ENCODE measurements around the gene SH2D3C.

SH2D3C gene

GRCh38 chr9:127763918-127764384 lies 14.5 kb downstream of the SH2D3C start:
- H3K4ac ChIP-seq (ENCODE audit: low read depth, low read length), result no peak overlapping the region
- no peak overlapping the region for H3K4me2 ChIP-seq (ENCODE audit: low read length)
- H3K23ac ChIP-seq (ENCODE audit: low read length), result no peak overlapping the region
- H3K14ac ChIP-seq (ENCODE audit: low read length), result no peak overlapping the region
- peak in 1 of 2 donors; percentile 17 for DNase-seq
- H3K9ac ChIP-seq (ENCODE audit: low read length), result no peak overlapping the region
- no CpG with 5 or more reads among the region's 7 CpGs for WGBS (ENCODE audit: extremely low coverage, insufficient coverage, insufficient read length)
- no peaks in the 10 kb centered on the region for H3K79me2 ChIP-seq (ENCODE audit: control insufficient read depth, insufficient read depth, low read length, poor library complexity)
- no peaks in the 10 kb centered on the region for H3K27me3 ChIP-seq (ENCODE audit: insufficient read depth, low read length)
- H2AFZ ChIP-seq (ENCODE audit: insufficient read depth, low read length, poor library complexity), result no peak overlapping the region
- no peak overlapping the region for H4K91ac ChIP-seq (ENCODE audit: low read depth, low read length)
- H3K79me1 ChIP-seq (ENCODE audit: low read length), result peaks cover 2% of the 10 kb centered on the region
- no peak overlapping the region for H2BK5ac ChIP-seq (ENCODE audit: low read depth, low read length, poor library complexity)
- H3K4me3 ChIP-seq (ENCODE audit: low read depth, low read length), result no peak overlapping the region
- H3K9me3 ChIP-seq (ENCODE audit: insufficient read depth, low read depth, low read length), result no peaks in the 10 kb centered on the region
- no peaks in the 10 kb centered on the region for H3K36me3 ChIP-seq (ENCODE audit: control insufficient read depth in 1 of 2, insufficient read depth in 2 of 2, low read length in 2 of 2)
- no peak overlapping the region for H2BK120ac ChIP-seq (ENCODE audit: insufficient read depth, low read length, poor library complexity)
- no peak overlapping the region for H2BK12ac ChIP-seq (ENCODE audit: low read length)
- no peak overlapping the region for H3K18ac ChIP-seq (ENCODE audit: low read length)
- H2AK5ac ChIP-seq (ENCODE audit: low read length), result no peak overlapping the region
- H4K12ac ChIP-seq (ENCODE audit: low read depth, low read length), result no peak overlapping the region
- no peak overlapping the region for H4K8ac ChIP-seq (ENCODE audit: low read depth, low read length)
- no peak overlapping the region for H3K27ac ChIP-seq (ENCODE audit: low read depth, low read length)
- H3K4me1 ChIP-seq (ENCODE audit: control insufficient read depth in 1 of 2, insufficient read depth in 2 of 2, low read length in 2 of 2), result peaks cover 10 to 14% of the 10 kb centered on the region in 2 experiments

GRCh38 chr9:127762111-127762676 lies 16.3 kb downstream of the SH2D3C start:
- Histone ChIP-seq H3K4me3 (ENCODE audit: low read depth, low read length) (no peak overlapping the region), H2BK120ac (ENCODE audit: insufficient read depth, low read length, poor library complexity) (no peak overlapping the region), H4K91ac (ENCODE audit: low read depth, low read length) (no peak overlapping the region), H3K27me3 (ENCODE audit: insufficient read depth, low read length) (no peaks in the 10 kb centered on the region), H3K36me3 (ENCODE audit: control insufficient read depth in 1 of 2, insufficient read depth in 2 of 2, low read length in 2 of 2) (no peaks in the 10 kb centered on the region), H3K4me1 (ENCODE audit: control insufficient read depth in 1 of 2, insufficient read depth in 2 of 2, low read length in 2 of 2) (peaks cover 6 to 10% of the 10 kb centered on the region in 2 experiments), H3K18ac (ENCODE audit: low read length) (no peak overlapping the region), H4K12ac (ENCODE audit: low read depth, low read length) (no peak overlapping the region), H2AK5ac (ENCODE audit: low read length) (no peak overlapping the region), H3K79me1 (ENCODE audit: low read length) (peaks cover 2% of the 10 kb centered on the region), H2BK5ac (ENCODE audit: low read depth, low read length, poor library complexity) (no peak overlapping the region), H2BK12ac (ENCODE audit: low read length) (no peak overlapping the region), H3K27ac (ENCODE audit: low read depth, low read length) (no peak overlapping the region), H2AFZ (ENCODE audit: insufficient read depth, low read length, poor library complexity) (no peak overlapping the region), H4K8ac (ENCODE audit: low read depth, low read length) (no peak overlapping the region), H3K9me3 (ENCODE audit: insufficient read depth, low read depth, low read length) (no peaks in the 10 kb centered on the region), H3K14ac (ENCODE audit: low read length) (no peak overlapping the region), H3K79me2 (ENCODE audit: control insufficient read depth, insufficient read depth, low read length, poor library complexity) (no peaks in the 10 kb centered on the region), H3K4me2 (ENCODE audit: low read length) (no peak overlapping the region), H3K9ac (ENCODE audit: low read length) (no peak overlapping the region), H3K23ac (ENCODE audit: low read length) (no peak overlapping the region), H3K4ac (ENCODE audit: low read depth, low read length) (no peak overlapping the region)
- WGBS (ENCODE audit: extremely low coverage, insufficient coverage, insufficient read length), result no CpG with 5 or more reads among the region's 16 CpGs
- no peak for DNase-seq

GRCh38 chr9:127761491-127761956 lies 16.9 kb downstream of the SH2D3C start:
- no peak overlapping the region for H2BK5ac ChIP-seq (ENCODE audit: low read depth, low read length, poor library complexity)
- no peak overlapping the region for H2AK5ac ChIP-seq (ENCODE audit: low read length)
- H3K14ac ChIP-seq (ENCODE audit: low read length), result no peak overlapping the region
- no peak overlapping the region for H2BK120ac ChIP-seq (ENCODE audit: insufficient read depth, low read length, poor library complexity)
- no peak overlapping the region for H4K91ac ChIP-seq (ENCODE audit: low read depth, low read length)
- H3K4me2 ChIP-seq (ENCODE audit: low read length), result no peak overlapping the region
- no peaks in the 10 kb centered on the region for H3K9me3 ChIP-seq (ENCODE audit: insufficient read depth, low read depth, low read length)
- H3K23ac ChIP-seq (ENCODE audit: low read length), result no peak overlapping the region
- H3K4ac ChIP-seq (ENCODE audit: low read depth, low read length), result no peak overlapping the region
- no peak overlapping the region for H4K8ac ChIP-seq (ENCODE audit: low read depth, low read length)
- H2BK12ac ChIP-seq (ENCODE audit: low read length), result no peak overlapping the region
- no peaks in the 10 kb centered on the region for H3K79me2 ChIP-seq (ENCODE audit: control insufficient read depth, insufficient read depth, low read length, poor library complexity)
- peaks cover 6 to 10% of the 10 kb centered on the region in 2 experiments for H3K4me1 ChIP-seq (ENCODE audit: control insufficient read depth in 1 of 2, insufficient read depth in 2 of 2, low read length in 2 of 2)
- H3K27me3 ChIP-seq (ENCODE audit: insufficient read depth, low read length), result no peaks in the 10 kb centered on the region
- H3K18ac ChIP-seq (ENCODE audit: low read length), result no peak overlapping the region
- no peak overlapping the region for H2AFZ ChIP-seq (ENCODE audit: insufficient read depth, low read length, poor library complexity)
- H3K27ac ChIP-seq (ENCODE audit: low read depth, low read length), result no peak overlapping the region
- DNase-seq, result no peak
- H3K36me3 ChIP-seq (ENCODE audit: control insufficient read depth in 1 of 2, insufficient read depth in 2 of 2, low read length in 2 of 2), result no peaks in the 10 kb centered on the region
- WGBS (ENCODE audit: extremely low coverage, insufficient coverage, insufficient read length), result no CpG with 5 or more reads among the region's 5 CpGs
- H3K79me1 ChIP-seq (ENCODE audit: low read length), result peaks cover 2% of the 10 kb centered on the region
- no peak overlapping the region for H3K4me3 ChIP-seq (ENCODE audit: low read depth, low read length)
- no peak overlapping the region for H4K12ac ChIP-seq (ENCODE audit: low read depth, low read length)
- no peak overlapping the region for H3K9ac ChIP-seq (ENCODE audit: low read length)

- H3K36me3 ChIP-seq (ENCODE audit: control insufficient read depth in 1 of 2, insufficient read depth in 2 of 2, low read length in 2 of 2), result no peaks in the 10 kb centered on the region
- H3K9ac ChIP-seq (ENCODE audit: low read length), result no peak overlapping the region
- WGBS (ENCODE audit: extremely low coverage, insufficient coverage, insufficient read length), result no CpG with 5 or more reads among the region's 5 CpGs
- no peaks in the 10 kb centered on the region for H3K79me2 ChIP-seq (ENCODE audit: control insufficient read depth, insufficient read depth, low read length, poor library complexity)
- H2AFZ ChIP-seq (ENCODE audit: insufficient read depth, low read length, poor library complexity), result no peak overlapping the region
- no peak overlapping the region for H3K4me3 ChIP-seq (ENCODE audit: low read depth, low read length)
- H3K4me2 ChIP-seq (ENCODE audit: low read length), result no peak overlapping the region
- no peak overlapping the region for H2AK5ac ChIP-seq (ENCODE audit: low read length)
- H4K8ac ChIP-seq (ENCODE audit: low read depth, low read length), result no peak overlapping the region
- no peak overlapping the region for H2BK12ac ChIP-seq (ENCODE audit: low read length)
- no peak overlapping the region for H3K18ac ChIP-seq (ENCODE audit: low read length)
- H2BK5ac ChIP-seq (ENCODE audit: low read depth, low read length, poor library complexity), result no peak overlapping the region
- no peaks in the 10 kb centered on the region for H3K9me3 ChIP-seq (ENCODE audit: insufficient read depth, low read depth, low read length)
- DNase-seq, result no peak
- no peak overlapping the region for H3K4ac ChIP-seq (ENCODE audit: low read depth, low read length)
- no peak overlapping the region for H4K12ac ChIP-seq (ENCODE audit: low read depth, low read length)
- no peak overlapping the region for H2BK120ac ChIP-seq (ENCODE audit: insufficient read depth, low read length, poor library complexity)
- peaks cover 2% of the 10 kb centered on the region for H3K79me1 ChIP-seq (ENCODE audit: low read length)
- no peak overlapping the region for H3K23ac ChIP-seq (ENCODE audit: low read length)
- H3K14ac ChIP-seq (ENCODE audit: low read length), result no peak overlapping the region
- peaks cover 2% of the 10 kb centered on the region for H3K27me3 ChIP-seq (ENCODE audit: insufficient read depth, low read length)
- H3K4me1 ChIP-seq (ENCODE audit: control insufficient read depth in 1 of 2, insufficient read depth in 2 of 2, low read length in 2 of 2), result peaks cover 6 to 10% of the 10 kb centered on the region in 2 experiments
- no peak overlapping the region for H3K27ac ChIP-seq (ENCODE audit: low read depth, low read length)
- no peak overlapping the region for H4K91ac ChIP-seq (ENCODE audit: low read depth, low read length)
These were observed 17.4 kb downstream of the SH2D3C start for GRCh38 chr9:127761061-127761460.
